Stimulated activated CD4-positive, alpha-beta T cell treated with anti-CD3 and anti-CD28 coated beads, Interleukin-12 subunit alpha, Interleukin-12 subunit beta, amount 100 ng/mL, for 4 hours (primary cell): ENCODE results near the gene CNIH1.

Source experiments
- DNase-seq: peaks from one replicate; pipeline ENCODE4 v3.0.0-alpha.2; 2020

The CNIH1 gene

GRCh38 chr14:54377501-54377900 is 63.7 kb downstream of the CNIH1 start:
- DNase-seq: no peak

DNA sequence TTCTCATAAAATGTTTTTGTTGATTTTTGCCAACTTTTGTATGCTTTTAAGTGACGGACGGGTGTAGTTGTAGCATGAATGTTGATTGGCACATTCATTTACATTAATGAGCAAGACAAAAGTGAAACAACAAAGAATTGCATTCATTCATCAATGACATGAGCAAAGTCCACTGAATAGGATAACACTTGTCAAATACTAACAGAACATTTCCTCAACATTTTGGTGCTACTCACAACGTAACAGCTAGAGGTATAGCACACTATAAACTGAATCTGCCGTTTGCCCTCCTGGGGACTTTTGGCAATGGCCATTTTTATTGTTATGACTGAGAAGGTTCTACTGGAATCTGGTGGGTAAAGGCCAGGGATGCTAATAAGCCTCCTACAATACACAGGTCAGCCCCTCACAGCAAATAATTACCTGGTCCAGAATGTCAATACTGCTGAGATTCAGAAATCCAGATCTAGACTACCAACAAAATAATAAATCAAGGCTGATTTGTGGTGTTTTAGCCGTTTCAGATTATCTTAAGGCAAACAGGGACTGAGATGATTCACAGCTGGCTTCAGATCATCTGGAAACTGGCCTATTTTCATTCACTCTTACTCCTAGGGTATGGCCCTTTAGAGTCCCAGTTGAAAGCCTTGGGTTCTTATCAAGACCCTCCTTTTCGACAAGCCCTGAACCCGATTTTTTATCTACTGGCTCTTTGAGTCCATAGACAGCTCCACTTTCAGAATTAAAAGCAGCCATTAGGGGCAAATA is 66.9 kb downstream of the CNIH1 start:
- DNase-seq: no peak
